Skin epidermis (tissue), 12 donors: ENCODE results near the gene ACSS2.

Experiments
- H3K27ac ChIP-seq, 21 experiments: fragments of 200-600 bp; sonication (generic) in 11 of 21; one replicate each; pipeline ENCODE4 v1.5.0; 2020; ENCODE audit warnings: mild to moderate bottlenecking in 3 of 21, inconsistent platforms in 2 of 21, moderate library complexity in 2 of 21
- H3K4me3 ChIP-seq, 7 experiments: fragments of 200-600 bp; sonication (generic) in 2 of 7; one replicate each; pipeline ENCODE4 v1.5.0; 2020; ENCODE audit warnings: inconsistent platforms in 2 of 7, mild to moderate bottlenecking in 2 of 7, moderate library complexity in 1 of 7

ACSS2 gene

GRCh38 chr20:34876406-34877282 lies at the start of gene ACSS2:
Gene ACSS2 (plus strand): TSS chr20:34876612. CDS start chr20:34876646, 34 bp downstream.
- peak within 1 kb of the TSS in 20 of 21 experiments; percentile 24 to 91 (median 84) for H3K27ac ChIP-seq
- peak within 1 kb of the TSS; percentile 52 to 92 (median 81) for H3K4me3 ChIP-seq

DNA sequence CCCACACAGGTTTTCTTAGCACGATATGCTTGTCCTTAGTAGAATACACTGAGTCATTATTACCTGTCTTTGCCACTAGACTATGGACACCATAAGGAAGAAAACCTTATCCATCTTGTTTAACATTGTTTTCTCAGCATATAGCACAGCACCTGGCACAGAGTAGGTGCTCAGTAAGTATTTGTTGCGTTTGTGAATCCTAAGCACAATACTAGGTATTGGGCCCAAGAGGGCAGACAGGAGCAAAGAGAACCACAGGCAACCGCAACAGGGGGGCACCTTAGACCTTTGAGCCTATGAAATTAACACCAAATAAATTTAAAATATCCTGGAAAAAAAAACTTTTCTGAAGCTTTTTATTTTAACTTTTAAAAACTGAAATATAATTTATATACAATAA lies 47.2 kb upstream of the ACSS2 start:
- Histone ChIP-seq H3K27ac (no peak overlapping the region), H3K4me3 (no peak overlapping the region)

- H3K4me3 ChIP-seq = no peak overlapping the region
- no peak overlapping the region for H3K27ac ChIP-seq
These were observed 44.5 kb upstream of the ACSS2 start for GRCh38 chr20:34831936-34832335.

DNA sequence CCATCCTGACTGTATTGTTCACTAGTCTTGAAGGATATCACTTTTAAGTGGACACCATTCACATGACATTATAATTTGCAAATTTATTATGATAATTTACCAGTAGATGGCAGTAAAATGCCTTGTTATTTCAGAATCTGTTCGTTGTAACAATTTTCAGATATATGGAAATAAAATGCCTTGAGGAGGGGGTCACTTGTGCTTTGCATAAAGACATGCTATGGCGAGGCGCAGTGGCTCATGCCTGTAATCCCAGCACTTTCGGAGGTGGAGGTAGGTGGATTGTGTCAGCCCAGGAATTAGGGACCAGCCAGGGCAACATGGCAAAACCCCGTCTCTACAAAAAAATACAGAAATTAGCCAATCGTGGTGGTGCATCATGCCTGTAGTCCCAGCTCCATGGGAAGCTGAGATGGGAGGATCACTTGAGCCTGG lies 41.9 kb upstream of the ACSS2 start:
- Histone ChIP-seq H3K27ac (no peak overlapping the region), H3K4me3 (no peak overlapping the region)

- H3K27ac ChIP-seq = no peak overlapping the region
- no peak overlapping the region for H3K4me3 ChIP-seq
These were observed 34.3 kb upstream of the ACSS2 start for GRCh38 chr20:34842143-34842542.

DNA sequence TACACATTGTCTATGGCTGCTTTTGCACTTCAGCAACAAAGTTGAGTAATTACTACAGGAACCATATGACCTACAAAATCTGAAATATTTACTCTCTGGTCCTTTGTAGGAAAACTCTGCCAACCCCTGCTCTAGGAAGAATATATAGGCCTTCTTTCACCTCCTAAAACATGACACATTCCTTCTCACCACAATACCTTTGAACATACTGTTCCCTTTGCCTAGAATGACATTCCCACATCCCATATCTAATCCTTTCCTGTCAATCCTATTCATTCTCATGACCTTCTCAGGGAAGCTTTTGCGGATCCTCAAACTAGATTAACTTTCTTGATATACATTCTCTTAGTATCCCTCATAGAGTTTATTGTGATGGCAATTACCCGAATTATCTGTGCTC lies 33.0 kb upstream of the ACSS2 start:
- Histone ChIP-seq H3K27ac (no peak overlapping the region), H3K4me3 (no peak overlapping the region)

GRCh38 chr20:34848597-34848996 lies 27.8 kb upstream of the ACSS2 start:
- H3K27ac ChIP-seq = no peak overlapping the region
- no peak overlapping the region for H3K4me3 ChIP-seq

- Histone ChIP-seq H3K27ac (no peak overlapping the region), H3K4me3 (no peak overlapping the region)
These were observed 26.6 kb upstream of the ACSS2 start for GRCh38 chr20:34849778-34850177.

DNA sequence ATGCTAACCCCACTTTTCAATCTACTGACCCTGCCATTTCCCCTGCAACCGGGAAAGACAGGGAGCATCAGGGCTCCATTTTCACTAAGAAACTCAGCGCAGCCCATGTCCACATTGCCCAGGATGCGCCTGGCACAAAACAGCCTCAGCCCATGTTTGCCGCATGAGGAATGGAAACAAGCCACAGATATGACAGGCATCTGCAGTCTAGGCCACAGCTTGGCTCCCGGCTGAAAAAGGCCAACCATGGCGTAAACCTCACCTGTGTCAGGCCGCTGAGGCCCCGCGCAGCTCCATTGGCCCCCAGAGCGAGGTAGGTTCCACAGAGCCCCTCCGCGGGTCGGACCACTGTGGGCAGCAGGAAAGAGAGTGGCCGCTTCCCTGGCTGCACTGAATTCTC lies 25.4 kb upstream of the ACSS2 start:
- H3K27ac ChIP-seq = no peak overlapping the region
- H3K4me3 ChIP-seq = no peak overlapping the region

DNA sequence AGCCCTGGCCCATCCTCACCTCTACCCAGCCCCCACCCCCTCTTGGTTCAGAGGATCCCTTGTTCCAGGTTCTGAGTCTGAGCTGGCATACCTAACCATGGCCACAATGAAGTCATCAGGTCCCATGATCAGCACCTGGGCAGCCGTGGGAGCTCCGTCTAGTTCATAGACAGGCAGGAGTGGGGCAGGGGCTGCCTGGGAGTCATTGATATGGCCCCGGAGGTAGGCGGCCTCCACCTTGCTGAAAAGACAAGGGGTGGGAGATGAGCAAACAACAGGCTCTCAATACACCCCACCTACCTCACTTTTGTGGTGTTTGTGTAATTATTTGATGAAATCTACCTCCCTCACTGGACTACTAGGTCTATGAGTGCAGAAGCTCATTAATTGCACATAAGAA lies 24.1 kb upstream of the ACSS2 start:
- H3K4me3 ChIP-seq = no peak overlapping the region
- no peak overlapping the region for H3K27ac ChIP-seq

GRCh38 chr20:34859367-34859766 lies 17.0 kb upstream of the ACSS2 start:
- Histone ChIP-seq H3K4me3 (no peak overlapping the region), H3K27ac (no peak overlapping the region)

- Histone ChIP-seq H3K4me3 (no peak overlapping the region), H3K27ac (no peak overlapping the region)
These were observed 16.4 kb upstream of the ACSS2 start for GRCh38 chr20:34859826-34860545.

- Histone ChIP-seq H3K27ac (no peak overlapping the region), H3K4me3 (no peak overlapping the region)
These were observed 14.9 kb upstream of the ACSS2 start for GRCh38 chr20:34861386-34862084.

DNA sequence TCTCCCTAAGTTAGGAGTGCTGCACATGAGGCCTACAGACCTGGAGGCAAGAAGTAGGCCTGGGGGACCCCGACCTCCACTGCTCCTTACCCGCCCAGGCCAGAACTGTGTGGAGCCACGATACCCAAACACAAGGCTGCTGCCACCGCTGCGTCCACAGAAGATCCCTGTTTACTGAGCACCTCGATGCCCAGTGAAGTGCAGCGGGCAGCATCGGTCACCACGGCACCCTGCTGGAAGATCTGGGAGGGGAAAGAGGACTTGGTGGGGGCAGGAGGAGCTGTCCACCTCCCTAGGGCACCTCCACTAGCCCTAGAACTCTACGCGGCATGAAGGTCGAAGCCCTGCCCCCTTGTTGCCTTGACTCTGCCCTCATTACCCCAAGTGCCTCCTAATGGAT lies 13.7 kb upstream of the ACSS2 start:
- no peak overlapping the region for H3K4me3 ChIP-seq
- no peak overlapping the region for H3K27ac ChIP-seq

DNA sequence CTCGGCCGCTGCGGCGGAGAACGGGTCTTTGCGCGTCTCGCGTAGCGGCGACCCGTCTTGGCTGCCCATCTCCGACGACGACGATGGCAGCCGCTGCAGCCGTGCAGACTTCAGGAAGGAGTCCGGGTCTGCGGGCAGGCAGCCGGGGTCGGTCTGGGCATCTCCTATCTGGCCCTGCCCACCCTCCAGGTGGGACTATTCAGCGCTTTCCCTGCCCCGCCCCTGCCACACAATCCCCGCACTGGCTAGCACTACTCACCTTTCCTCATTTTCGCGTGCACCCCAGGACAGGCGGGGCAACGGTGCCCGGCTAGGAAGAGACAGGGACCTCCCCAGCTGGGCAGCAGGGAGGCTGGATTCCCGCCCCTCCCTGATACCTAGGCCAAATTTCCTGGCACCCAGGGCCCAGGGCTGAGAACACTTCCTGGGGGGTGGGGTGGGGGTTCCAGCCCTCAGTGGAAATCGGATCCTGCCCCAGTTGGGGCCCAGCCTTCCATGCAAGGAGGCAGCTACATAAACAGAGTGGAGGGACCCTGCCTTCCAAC lies 12.9 kb upstream of the ACSS2 start:
- no peak overlapping the region for H3K27ac ChIP-seq
- H3K4me3 ChIP-seq = no peak overlapping the region

- Histone ChIP-seq H3K27ac (no peak overlapping the region), H3K4me3 (no peak overlapping the region)
These were observed 12.2 kb upstream of the ACSS2 start for GRCh38 chr20:34864216-34864615.

DNA sequence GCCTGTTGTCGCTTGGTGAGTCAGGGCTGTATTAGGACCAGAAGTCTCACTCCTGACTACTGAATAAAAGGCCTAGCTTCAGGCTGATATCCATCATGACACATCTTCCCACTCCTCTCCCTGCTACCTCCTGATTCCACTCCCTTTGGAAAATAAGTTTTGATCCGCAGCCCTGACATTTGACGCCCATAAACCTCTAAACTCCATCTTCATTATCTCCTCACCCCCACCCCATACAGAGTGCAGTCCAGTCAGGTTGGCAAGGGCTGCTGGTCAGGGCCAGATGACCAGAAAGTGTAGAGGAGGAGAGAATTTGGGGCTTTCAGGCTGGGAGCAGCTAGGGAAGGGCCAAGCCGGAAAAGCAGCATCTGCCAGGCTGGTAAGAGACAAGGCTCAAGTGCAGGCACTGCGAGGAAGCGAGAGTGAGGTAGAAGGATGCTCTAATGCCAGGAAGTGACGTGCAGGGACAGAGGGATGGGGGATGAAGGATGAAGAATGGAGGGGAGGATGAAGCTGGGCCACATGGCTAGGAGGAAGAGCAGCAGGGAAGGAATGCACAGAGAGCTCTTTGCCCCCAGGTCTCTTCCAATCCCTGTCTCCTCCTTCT lies 5.0 kb upstream of the ACSS2 start:
- H3K27ac ChIP-seq = peak overlapping the region in 2 of 21 experiments; percentile 21 to 82

DNA sequence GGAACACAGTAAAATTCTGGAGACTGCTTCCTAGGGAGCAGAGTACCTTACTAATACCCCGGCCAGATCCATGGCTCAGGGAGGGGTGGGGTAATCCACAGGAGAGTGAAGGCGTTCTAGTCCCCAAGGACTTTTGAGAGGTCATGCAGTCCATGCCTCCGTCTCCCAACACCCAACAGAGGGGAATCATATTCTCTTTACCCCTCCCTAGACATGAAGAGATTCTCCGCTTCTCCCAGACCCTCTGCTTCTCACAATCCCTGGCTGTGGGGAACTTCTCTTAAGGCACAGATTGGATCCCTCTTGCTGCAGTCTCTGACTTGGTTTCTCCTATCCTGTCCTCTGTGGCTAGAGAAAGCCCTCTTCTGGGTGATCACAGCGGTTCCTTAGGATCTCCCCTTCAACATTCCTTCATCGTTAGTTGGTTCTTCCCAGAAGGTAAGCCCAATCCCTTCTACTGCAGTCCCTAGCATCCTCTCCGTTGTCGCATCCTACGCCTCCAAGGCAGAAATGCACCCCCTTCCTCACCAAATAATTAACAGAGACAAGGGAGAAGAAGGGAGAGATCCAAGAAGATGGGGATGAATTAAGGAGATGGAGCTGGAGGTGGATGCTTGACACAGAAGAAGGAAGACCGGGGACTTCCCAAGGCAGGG lies 4.3 kb upstream of the ACSS2 start:
- Histone ChIP-seq H3K27ac (peak overlapping the region in 14 of 21 experiments; percentile 3 to 82 (median 59)), H3K4me3 (peak overlapping the region; percentile 41 to 69 (median 51))

More for the DNA sequence above, 5.0 kb upstream of the ACSS2 start:
- H3K4me3 ChIP-seq = peak overlapping the region in 1 of 7 experiments; percentile 65

GRCh38 chr20:34872622-34873224 lies 3.7 kb upstream of the ACSS2 start, which contains the start of gene GGT7:
Gene GGT7 (minus strand): TSS chr20:34872856. CDS start chr20:34872815, 41 bp downstream.
- peak within 1 kb of the TSS in 15 of 21 experiments; percentile 2 to 82 (median 58) for H3K27ac ChIP-seq

More at GRCh38 chr20:34872622-34873224, 3.7 kb upstream of the ACSS2 start, which contains the start of gene GGT7:
- H3K4me3 ChIP-seq = peak within 1 kb of the TSS; percentile 41 to 69 (median 51)
